ENCODE measurements around the gene PTGDR2. TPM values are rescaled to one million over a fixed set of nuclear protein-coding genes. Genes with fewer than 3 reads are reported as not detected.

Gene PTGDR2
- polyA plus RNA-seq, 2 of the 4 experiments (the other 2 are of a cell fraction), result 0.09 to 0.19 TPM

- no peak overlapping the region for H3K4me3 ChIP-seq
- H3K9me3 ChIP-seq, result no peaks in the 10 kb centered on the region
- ATAC-seq, result no peak
- H3K27ac ChIP-seq, result no peak overlapping the region
- ChIA-PET POLR2A (no interaction called here), CTCF (interaction anchor here (1.0 to 12.3 kb wide), 5 partner anchors 9 to 46 kb away, joined by 3 to 79 read pairs (median 10); no protein-coding TSS in a partner anchor)
- FAIRE-seq, result no peak
- H3K4me1 ChIP-seq, result peaks cover 22% of the 10 kb centered on the region
- H3K4me2 ChIP-seq, result no peak overlapping the region
- TF ChIP-seq JUNB (IDR thresholded peaks at IDR 0.05) (no peak), RFX5 (IDR thresholded peaks at IDR 0.05) (no peak), FOSB (CRISPR knock-in tag; IDR thresholded peaks at IDR 0.05) (no peak), MAZ (IDR thresholded peaks at IDR 0.05; ENCODE audit: borderline replicate concordance, low read depth, low read length) (no peak), ZFP36 (IDR thresholded peaks at IDR 0.05; ENCODE audit: borderline replicate concordance, partially characterized antibody) (no peak), HOXB5 (CRISPR knock-in tag; IDR thresholded peaks at IDR 0.05) (no peak), MYC (IDR thresholded peaks at IDR 0.05; ENCODE audit: borderline replicate concordance, low read length) (no peak)
- TF ChIP-seq, protein P1, sequence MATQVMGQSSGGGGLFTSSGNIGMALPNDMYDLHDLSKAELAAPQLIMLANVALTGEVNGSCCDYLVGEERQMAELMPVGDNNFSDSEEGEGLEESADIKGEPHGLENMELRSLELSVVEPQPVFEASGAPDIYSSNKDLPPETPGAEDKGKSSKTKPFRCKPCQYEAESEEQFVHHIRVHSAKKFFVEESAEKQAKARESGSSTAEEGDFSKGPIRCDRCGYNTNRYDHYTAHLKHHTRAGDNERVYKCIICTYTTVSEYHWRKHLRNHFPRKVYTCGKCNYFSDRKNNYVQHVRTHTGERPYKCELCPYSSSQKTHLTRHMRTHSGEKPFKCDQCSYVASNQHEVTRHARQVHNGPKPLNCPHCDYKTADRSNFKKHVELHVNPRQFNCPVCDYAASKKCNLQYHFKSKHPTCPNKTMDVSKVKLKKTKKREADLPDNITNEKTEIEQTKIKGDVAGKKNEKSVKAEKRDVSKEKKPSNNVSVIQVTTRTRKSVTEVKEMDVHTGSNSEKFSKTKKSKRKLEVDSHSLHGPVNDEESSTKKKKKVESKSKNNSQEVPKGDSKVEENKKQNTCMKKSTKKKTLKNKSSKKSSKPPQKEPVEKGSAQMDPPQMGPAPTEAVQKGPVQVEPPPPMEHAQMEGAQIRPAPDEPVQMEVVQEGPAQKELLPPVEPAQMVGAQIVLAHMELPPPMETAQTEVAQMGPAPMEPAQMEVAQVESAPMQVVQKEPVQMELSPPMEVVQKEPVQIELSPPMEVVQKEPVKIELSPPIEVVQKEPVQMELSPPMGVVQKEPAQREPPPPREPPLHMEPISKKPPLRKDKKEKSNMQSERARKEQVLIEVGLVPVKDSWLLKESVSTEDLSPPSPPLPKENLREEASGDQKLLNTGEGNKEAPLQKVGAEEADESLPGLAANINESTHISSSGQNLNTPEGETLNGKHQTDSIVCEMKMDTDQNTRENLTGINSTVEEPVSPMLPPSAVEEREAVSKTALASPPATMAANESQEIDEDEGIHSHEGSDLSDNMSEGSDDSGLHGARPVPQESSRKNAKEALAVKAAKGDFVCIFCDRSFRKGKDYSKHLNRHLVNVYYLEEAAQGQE (IDR thresholded peaks at IDR 0.05), result no peak
- no peak for DNase-seq (ENCODE audit: low read depth in 1 of 2, low spot score in 1 of 2)
- WGBS (ENCODE audit: missing lambda C conversion rate), result 86% methylated on average over 6 of the region's 7 CpGs
These were observed 19.8 kb upstream of the PTGDR2 start for GRCh38 chr11:60875366-60876167.

- H3K27ac ChIP-seq, result no peak overlapping the region
- no peak overlapping the region for H3K4me2 ChIP-seq
- no peak overlapping the region for H3K4me3 ChIP-seq
- FAIRE-seq, result no peak
- H3K4me1 ChIP-seq, result peaks cover 22% of the 10 kb centered on the region
- ChIA-PET CTCF (interaction anchor here (1.1 to 12.3 kb wide), 4 partner anchors 8 to 45 kb away, joined by 4 to 79 read pairs (median 17); no protein-coding TSS in a partner anchor), POLR2A (no interaction called here)
- TF ChIP-seq ZFP36 (IDR thresholded peaks at IDR 0.05; ENCODE audit: borderline replicate concordance, partially characterized antibody) (no peak), MAZ (IDR thresholded peaks at IDR 0.05; ENCODE audit: borderline replicate concordance, low read depth, low read length) (no peak), PHF8 (IDR thresholded peaks at IDR 0.05; ENCODE audit: borderline replicate concordance, low read depth) (no peak), RAD21 (conservative IDR thresholded peaks at IDR 0.05 in 1 of 2, IDR thresholded peaks at IDR 0.05 in 1 of 2) (no peak), FOXS1 (CRISPR knock-in tag; IDR thresholded peaks at IDR 0.05) (no peak), MAFK (IDR thresholded peaks at IDR 0.05; ENCODE audit: partially characterized antibody) (no peak), FOSB (CRISPR knock-in tag; IDR thresholded peaks at IDR 0.05) (no peak), BCL3 (IDR thresholded peaks at IDR 0.05) (no peak), POLR2A (IDR thresholded peaks at IDR 0.05; ENCODE audit: low read length) (no peak), CHD2 (IDR thresholded peaks at IDR 0.05; ENCODE audit: low read length, partially characterized antibody) (no peak)
- TF ChIP-seq, protein P2, sequence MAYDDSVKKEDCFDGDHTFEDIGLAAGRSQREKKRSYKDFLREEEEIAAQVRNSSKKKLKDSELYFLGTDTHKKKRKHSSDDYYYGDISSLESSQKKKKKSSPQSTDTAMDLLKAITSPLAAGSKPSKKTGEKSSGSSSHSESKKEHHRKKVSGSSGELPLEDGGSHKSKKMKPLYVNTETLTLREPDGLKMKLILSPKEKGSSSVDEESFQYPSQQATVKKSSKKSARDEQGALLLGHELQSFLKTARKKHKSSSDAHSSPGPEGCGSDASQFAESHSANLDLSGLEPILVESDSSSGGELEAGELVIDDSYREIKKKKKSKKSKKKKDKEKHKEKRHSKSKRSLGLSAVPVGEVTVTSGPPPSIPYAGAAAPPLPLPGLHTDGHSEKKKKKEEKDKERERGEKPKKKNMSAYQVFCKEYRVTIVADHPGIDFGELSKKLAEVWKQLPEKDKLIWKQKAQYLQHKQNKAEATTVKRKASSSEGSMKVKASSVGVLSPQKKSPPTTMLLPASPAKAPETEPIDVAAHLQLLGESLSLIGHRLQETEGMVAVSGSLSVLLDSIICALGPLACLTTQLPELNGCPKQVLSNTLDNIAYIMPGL (CRISPR knock-in tag; IDR thresholded peaks at IDR 0.05; ENCODE audit: borderline replicate concordance), result no peak
- TF ChIP-seq, protein P3, sequence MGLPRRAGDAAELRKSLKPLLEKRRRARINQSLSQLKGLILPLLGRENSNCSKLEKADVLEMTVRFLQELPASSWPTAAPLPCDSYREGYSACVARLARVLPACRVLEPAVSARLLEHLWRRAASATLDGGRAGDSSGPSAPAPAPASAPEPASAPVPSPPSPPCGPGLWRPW (IDR thresholded peaks at IDR 0.05), result no peak
- TF ChIP-seq, protein P4, sequence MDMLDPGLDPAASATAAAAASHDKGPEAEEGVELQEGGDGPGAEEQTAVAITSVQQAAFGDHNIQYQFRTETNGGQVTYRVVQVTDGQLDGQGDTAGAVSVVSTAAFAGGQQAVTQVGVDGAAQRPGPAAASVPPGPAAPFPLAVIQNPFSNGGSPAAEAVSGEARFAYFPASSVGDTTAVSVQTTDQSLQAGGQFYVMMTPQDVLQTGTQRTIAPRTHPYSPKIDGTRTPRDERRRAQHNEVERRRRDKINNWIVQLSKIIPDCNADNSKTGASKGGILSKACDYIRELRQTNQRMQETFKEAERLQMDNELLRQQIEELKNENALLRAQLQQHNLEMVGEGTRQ (IDR thresholded peaks at IDR 0.05), result no peak
- TF ChIP-seq, protein P5, sequence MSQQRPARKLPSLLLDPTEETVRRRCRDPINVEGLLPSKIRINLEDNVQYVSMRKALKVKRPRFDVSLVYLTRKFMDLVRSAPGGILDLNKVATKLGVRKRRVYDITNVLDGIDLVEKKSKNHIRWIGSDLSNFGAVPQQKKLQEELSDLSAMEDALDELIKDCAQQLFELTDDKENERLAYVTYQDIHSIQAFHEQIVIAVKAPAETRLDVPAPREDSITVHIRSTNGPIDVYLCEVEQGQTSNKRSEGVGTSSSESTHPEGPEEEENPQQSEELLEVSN (IDR thresholded peaks at IDR 0.05; ENCODE audit: borderline replicate concordance, low read depth), result no peak
- no peak for DNase-seq (ENCODE audit: low read depth in 1 of 2, low spot score in 1 of 2)
- H3K9me3 ChIP-seq, result no peaks in the 10 kb centered on the region
- WGBS (ENCODE audit: missing lambda C conversion rate), result 81% methylated on average over 13 of the region's 13 CpGs
- no peak for ATAC-seq
These were observed 18.9 kb upstream of the PTGDR2 start for GRCh38 chr11:60874421-60875365.
